ENCODE measurements around the gene ATOH8. TPM values are rescaled to one million over a fixed set of nuclear protein-coding genes. Genes with fewer than 3 reads are reported as not detected.

ATOH8 gene
- total and polyA plus RNA-seq, 11 donors = 11.8 to 103 (median 19.0) TPM

- TF ChIP-seq CTCF (IDR thresholded peaks at IDR 0.05) (peak in 5 of 12 donors; percentile 22 to 49 (median 33)), POLR2A (IDR thresholded peaks at IDR 0.05) (no peak)
- no peak for ATAC-seq
- DNase-seq = peak in 2 of 5 donors; percentile 33 to 63
- Histone ChIP-seq H3K4me3 (no peak overlapping the region), H3K9me3 (no peaks in the 10 kb centered on the region), H3K27me3 (peaks cover 0 to 14% (median 0%) of the 10 kb centered on the region in 9 donors), H3K4me1 (peaks cover 49 to 96% (median 88%) of the 10 kb centered on the region in 12 donors), H3K27ac (peak overlapping the region in 11 of 12 donors; percentile 10 to 95 (median 77)), H3K36me3 (peaks cover 0 to 47% (median 2%) of the 10 kb centered on the region in 9 donors)
- 62 to 68% (median 65%) methylated on average over 9 to 12 of the region's 12 CpGs for WGBS, 4 donors
- intact Hi-C loops (cut with DNase I) = no loop called here
These were observed 15.6 kb downstream of the ATOH8 start for GRCh38 chr2:85769236-85769982.

- Histone ChIP-seq H3K4me3 (no peak overlapping the region), H3K27me3 (peaks cover 0 to 9% (median 0%) of the 10 kb centered on the region in 9 donors), H3K27ac (peak overlapping the region in 11 of 12 donors; percentile 10 to 95 (median 77)), H3K9me3 (no peaks in the 10 kb centered on the region), H3K4me1 (peaks cover 49 to 96% (median 87%) of the 10 kb centered on the region in 12 donors), H3K36me3 (peaks cover 0 to 43% (median 0%) of the 10 kb centered on the region in 9 donors)
- ATAC-seq = no peak
- peak in 2 of 5 donors; percentile 27 to 39 for DNase-seq
- no peak for TF ChIP-seq POLR2A (IDR thresholded peaks at IDR 0.05)
- intact Hi-C loops (cut with DNase I) = loop anchor here in 2 of 10 donors (2.0 to 5.0 kb wide), 2 partner anchors 19 to 33 kb away; no protein-coding TSS in a partner anchor
- 63 to 100% (median 80%) methylated on average over 1 to 7 of the region's 7 CpGs for WGBS, 4 donors
These were observed 16.2 kb downstream of the ATOH8 start for GRCh38 chr2:85769983-85770362.

- Histone ChIP-seq H3K4me1 (peaks cover 52 to 96% (median 87%) of the 10 kb centered on the region in 12 donors), H3K9me3 (no peaks in the 10 kb centered on the region), H3K36me3 (peaks cover 0 to 39% (median 0%) of the 10 kb centered on the region in 9 donors), H3K27ac (peak overlapping the region in 11 of 12 donors; percentile 10 to 95 (median 92)), H3K4me3 (no peak overlapping the region), H3K27me3 (peaks cover 0 to 6% (median 0%) of the 10 kb centered on the region in 9 donors)
- WGBS, 4 donors = 61 to 77% (median 67%) methylated on average over 12 of the region's 12 CpGs
- intact Hi-C loops (cut with DNase I) = loop anchor here in 2 of 10 donors (2.0 to 5.0 kb wide), 2 partner anchors 20 to 33 kb away; no protein-coding TSS in a partner anchor
- ATAC-seq (no peak), DNase-seq (peak in 2 of 5 donors; percentile 41 to 42)
- no peak for TF ChIP-seq CTCF (IDR thresholded peaks at IDR 0.05)
- no peak for TF ChIP-seq POLR2A (IDR thresholded peaks at IDR 0.05)
These were observed 16.6 kb downstream of the ATOH8 start for GRCh38 chr2:85770369-85770768.

GRCh38 chr2:85770786-85771409 lies 17.1 kb downstream of the ATOH8 start:
- Histone ChIP-seq H3K36me3 (peaks cover 0 to 34% (median 0%) of the 10 kb centered on the region in 9 donors), H3K4me1 (peaks cover 52 to 96% (median 86%) of the 10 kb centered on the region in 12 donors), H3K27me3 (peaks cover 0 to under 1% (median 0%) of the 10 kb centered on the region in 9 donors), H3K27ac (peak overlapping the region in 11 of 12 donors; percentile 52 to 95 (median 92)), H3K9me3 (no peaks in the 10 kb centered on the region), H3K4me3 (no peak overlapping the region)
- intact Hi-C loops (cut with DNase I) = loop anchor here in 2 of 10 donors (2.0 to 5.0 kb wide), 2 partner anchors 20 to 34 kb away; no protein-coding TSS in a partner anchor
- DNase-seq (peak in 2 of 5 donors; percentile 11 to 47), ATAC-seq (no peak)
- WGBS, 4 donors = 80 to 89% (median 85%) methylated on average over 10 of the region's 10 CpGs
- no peak for TF ChIP-seq CTCF (IDR thresholded peaks at IDR 0.05)
- no peak for TF ChIP-seq POLR2A (IDR thresholded peaks at IDR 0.05)

Measured in heart left ventricle (tissue), 16 donors.